Neutrophil (primary cell): Measurements from ENCODE around the gene ACAN.

Source experiments
- H3K27ac ChIP-seq: fragments of 200-600 bp; sonication (generic); 2 replicates; pipeline ENCODE4 v1.5.1; 2016; ENCODE audit warnings: mild to moderate bottlenecking, moderate library complexity
- H3K27me3 ChIP-seq: fragments of 200-600 bp; sonication (generic); 2 replicates; pipeline ENCODE4 v1.6.0; 2016; ENCODE audit warnings: mild to moderate bottlenecking
- H3K36me3 ChIP-seq: fragments of 200-600 bp; sonication (generic); 2 replicates; pipeline ENCODE4 v1.5.1; 2017
- H3K4me1 ChIP-seq, 2 experiments: fragments of 200-600 bp in 1 of 2; sonication (generic) in 1 of 2; 1 replicate in 1 of 2; 2 replicates in 1 of 2; pipeline versions ENCODE4 v1.5.1 to v1.6.1; 2013 to 2016; ENCODE audit warnings: low read depth in 1 of 2, low read length in 1 of 2, mild to moderate bottlenecking in 1 of 2, moderate library complexity in 1 of 2; ENCODE audit not compliant: control insufficient read depth in 1 of 2, insufficient read depth in 1 of 2
- H3K4me3 ChIP-seq, 2 experiments: fragments of 200-600 bp in 1 of 2; sonication (generic) in 1 of 2; 1 replicate in 1 of 2; 2 replicates in 1 of 2; pipeline ENCODE4 v1.5.1; 2013 to 2016; ENCODE audit warnings: low read depth in 1 of 2, low read length in 1 of 2, mild to moderate bottlenecking in 1 of 2, moderate library complexity in 1 of 2
- H3K9me3 ChIP-seq: fragments of 200-600 bp; sonication (generic); 2 replicates; pipeline ENCODE4 v1.5.1; 2016
- CTCF ChIP-seq: fragments of 200-600 bp; sonication (generic); IDR thresholded peaks from 2 replicates; pipeline ENCODE4 v1.5.1; 2016; ENCODE audit warnings: antibody characterized with exemption

The ACAN gene

GRCh38 chr15:88900309-88900981 is 97.2 kb downstream of the ACAN start:
- no peaks in the 10 kb centered on the region for H3K4me1 ChIP-seq

GRCh38 chr15:88900982-88901418 is 97.8 kb downstream of the ACAN start:
- Histone ChIP-seq H3K27me3 (peaks cover 21% of the 10 kb centered on the region), H3K27ac (no peak overlapping the region), H3K4me1 (no peaks in the 10 kb centered on the region), H3K9me3 (no peaks in the 10 kb centered on the region), H3K4me3 (no peak overlapping the region), H3K36me3 (no peaks in the 10 kb centered on the region)
- TF ChIP-seq CTCF: no peak

More at GRCh38 chr15:88900309-88900981, 97.2 kb downstream of the ACAN start:
- no peak overlapping the region for H3K4me3 ChIP-seq
- no peaks in the 10 kb centered on the region for H3K9me3 ChIP-seq
- no peak overlapping the region for H3K27ac ChIP-seq
- H3K36me3 ChIP-seq: no peaks in the 10 kb centered on the region
- no peak for TF ChIP-seq CTCF
- peaks cover 27% of the 10 kb centered on the region for H3K27me3 ChIP-seq

GRCh38 chr15:88901508-88902220 is 98.4 kb downstream of the ACAN start:
- Histone ChIP-seq H3K9me3 (no peaks in the 10 kb centered on the region), H3K27me3 (peaks cover 15% of the 10 kb centered on the region), H3K4me3 (no peak overlapping the region), H3K36me3 (no peaks in the 10 kb centered on the region), H3K27ac (no peak overlapping the region), H3K4me1 (no peaks in the 10 kb centered on the region)
- TF ChIP-seq CTCF: no peak

GRCh38 chr15:88902221-88902835 is 99.1 kb downstream of the ACAN start:
- Histone ChIP-seq H3K9me3 (no peaks in the 10 kb centered on the region), H3K27ac (no peak overlapping the region), H3K4me1 (no peaks in the 10 kb centered on the region), H3K36me3 (no peaks in the 10 kb centered on the region), H3K4me3 (no peak overlapping the region), H3K27me3 (peaks cover 8% of the 10 kb centered on the region)
- no peak for TF ChIP-seq CTCF

- H3K4me1 ChIP-seq: no peaks in the 10 kb centered on the region
- H3K27me3 ChIP-seq: peaks cover 3% of the 10 kb centered on the region
- no peaks in the 10 kb centered on the region for H3K36me3 ChIP-seq
- TF ChIP-seq CTCF: no peak
- H3K4me3 ChIP-seq: no peak overlapping the region
- H3K9me3 ChIP-seq: no peaks in the 10 kb centered on the region
- H3K27ac ChIP-seq: no peak overlapping the region
Observed at GRCh38 chr15:88902846-88903245, 99.6 kb downstream of the ACAN start.
